HG02759 (cell line): ENCODE data around the gene R3HCC1L.
"Not testable (repeated sequence)": the region's sequence is repeated elsewhere in the genome, so short reads cannot be mapped to it uniquely, and the experiment has no call there.

Experiments
- ATAC-seq: cut with Tn5 transposase; IDR thresholded peaks from one replicate; pipeline ENCODE4 v1.9.1; 2021; ENCODE audit warnings: mild to moderate bottlenecking, moderate library complexity; ENCODE audit not compliant: unreplicated experiment

R3HCC1L gene

GRCh38 chr10:98226508-98227144 is 92.2 kb downstream of the R3HCC1L start:
- ATAC-seq: no peak

GRCh38 chr10:98227713-98228112 is 93.3 kb downstream of the R3HCC1L start:
- not testable (repeated sequence) for ATAC-seq

- ATAC-seq: not testable (repeated sequence)
These were observed 93.8 kb downstream of the R3HCC1L start for GRCh38 chr10:98228266-98228665.

- ATAC-seq: no peak
These were observed 97.0 kb downstream of the R3HCC1L start for GRCh38 chr10:98231417-98231816.

GRCh38 chr10:98235846-98236245 is 101.4 kb downstream of the R3HCC1L start:
- ATAC-seq: no peak

GRCh38 chr10:98236862-98237261 is 102.4 kb downstream of the R3HCC1L start:
- ATAC-seq: no peak

- no peak for ATAC-seq
These were observed 103.9 kb downstream of the R3HCC1L start for GRCh38 chr10:98238391-98238790.

- ATAC-seq: no peak
These were observed 106.1 kb downstream of the R3HCC1L start for GRCh38 chr10:98240524-98240923.

- no peak for ATAC-seq
These were observed 108.4 kb downstream of the R3HCC1L start for GRCh38 chr10:98242823-98243222.

- ATAC-seq: no peak
These were observed 109.7 kb downstream of the R3HCC1L start for GRCh38 chr10:98244141-98244540.

GRCh38 chr10:98244586-98244985 is 110.1 kb downstream of the R3HCC1L start:
- no peak for ATAC-seq

- ATAC-seq: no peak
These were observed 112.7 kb downstream of the R3HCC1L start for GRCh38 chr10:98246911-98247805.

- ATAC-seq: no peak
These were observed 113.6 kb downstream of the R3HCC1L start for GRCh38 chr10:98248018-98248417.

- no peak for ATAC-seq
These were observed 114.7 kb downstream of the R3HCC1L start for GRCh38 chr10:98249134-98249533.

GRCh38 chr10:98251399-98251798 is 116.9 kb downstream of the R3HCC1L start:
- no peak for ATAC-seq

- ATAC-seq: no peak
These were observed 118.0 kb downstream of the R3HCC1L start for GRCh38 chr10:98252464-98252863.

GRCh38 chr10:98253499-98253898 is 119.0 kb downstream of the R3HCC1L start:
- ATAC-seq: no peak

GRCh38 chr10:98254234-98254974 is 119.9 kb downstream of the R3HCC1L start:
- no peak for ATAC-seq

- no peak for ATAC-seq
These were observed 120.9 kb downstream of the R3HCC1L start for GRCh38 chr10:98255146-98255877.

- ATAC-seq: no peak
These were observed 122.2 kb downstream of the R3HCC1L start for GRCh38 chr10:98256692-98257091.

GRCh38 chr10:98257198-98257597 is 122.7 kb downstream of the R3HCC1L start:
- no peak for ATAC-seq
